Stimulated activated CD8-positive, alpha-beta memory T cell treated with anti-CD3 and anti-CD28 coated beads, Interleukin-4, amount 100 ng/mL, for 1 hour (primary cell): ENCODE results near the gene FAM20A.
"Not testable (repeated sequence)": the region's sequence is repeated elsewhere in the genome, so short reads cannot be mapped to it uniquely, and the experiment has no call there.

Source experiments
- DNase-seq, 2 donors: peaks; one replicate each; pipeline ENCODE4 v3.0.0-alpha.2; 2020; ENCODE audit warnings: low read depth in 2 of 2, low spot score in 1 of 2

FAM20A gene

GRCh38 chr17:68495081-68495480, 106.1 kb downstream of the FAM20A start:
- DNase-seq, result no peak

- not testable (repeated sequence) for DNase-seq
Measured at GRCh38 chr17:68492394-68493054, 108.6 kb downstream of the FAM20A start.

GRCh38 chr17:68491381-68492231, 109.6 kb downstream of the FAM20A start:
- no peak for DNase-seq

- no peak for DNase-seq
Measured at GRCh38 chr17:68489919-68490318, 111.2 kb downstream of the FAM20A start.
